K562 (cell line): ENCODE data around the gene NELL1. TPM values are rescaled to one million over a fixed set of nuclear protein-coding genes. Genes with fewer than 3 reads are reported as not detected.
A peak's percentile ranks its signal among the peaks of the same experiment; 100 is the strongest.

Experiments used
- ATAC-seq: fragments of 200-7000 bp; cut with Tn5 transposase; 3 replicates; pipeline ENCODE4 v1.9.1; 2020; ENCODE audit warnings: moderate library complexity
- BruUV-seq: library from RNA; stranded (reverse); fragments of 400-500 nt; replicated peaks from 2 replicates; lab custom pipeline; 2021; lab: Mats Ljungman, UMichigan
- CTCF ChIA-PET: fragments of 300-600 bp; formaldehyde crosslinking; extraction: SDS; loops from one replicate; lab custom pipeline; 2021; ENCODE audit warnings: low intra/inter-chr PET ratio; lab: Yijun Ruan, JAX
- POLR2A ChIA-PET: fragments of 300-600, 350-650 bp; sonication (Branson Sonifier 250); formaldehyde crosslinking; extraction: SDS; loops from one replicate; lab custom pipeline; 2021; ENCODE audit warnings: antibody characterized with exemption, inconsistent platforms; lab: Yijun Ruan, JAX
- DNase-seq, 4 experiments: peaks; one replicate each; pipeline versions ENCODE4 v3.0.0 to v3.0.0-alpha.2; 2011 to 2018; ENCODE audit warnings: low spot score in 3 of 4, mixed read lengths in 3 of 4; ENCODE audit errors: extremely low read depth in 1 of 4
- FAIRE-seq: peaks from 2 replicates; lab custom pipeline; 2011; peaks lifted over from hg19 to GRCh38; lab: Jason Lieb, UNC
- H2AFZ ChIP-seq: 2 replicates; pipeline ENCODE4 v1.6.0; 2011; ENCODE audit warnings: low read depth, low read length, control low read depth, inconsistent platforms
- H3K27ac ChIP-seq: fragments of 200-600 bp; 3 replicates; pipeline ENCODE4 v1.8.0; 2011; ENCODE audit warnings: low read depth, mild to moderate bottlenecking, control low read depth, inconsistent platforms, low read length, moderate library complexity, mixed read lengths; ENCODE audit errors: extremely low read depth
- H3K27me3 ChIP-seq, 2 experiments: fragments of 300-600 bp in 1 of 2; 2 replicates in 1 of 2; 3 replicates in 1 of 2; pipeline versions ENCODE4 v1.6.0 to v1.8.0; 2011; ENCODE audit warnings: inconsistent platforms in 2 of 2, low read length in 2 of 2, mild to moderate bottlenecking in 1 of 2, mixed read lengths in 1 of 2, moderate library complexity in 1 of 2; ENCODE audit not compliant: control insufficient read depth in 2 of 2, insufficient read depth in 2 of 2
- H3K36me3 ChIP-seq: fragments of 300-600 bp; 3 replicates; pipeline ENCODE4 v1.8.0; 2011; ENCODE audit warnings: mild to moderate bottlenecking, low read length, inconsistent platforms; ENCODE audit not compliant: control insufficient read depth, insufficient read depth
- H3K4me1 ChIP-seq, 2 experiments: fragments of 200-600 bp in 1 of 2; replicated peaks in 1 of 2; 2 replicates in 1 of 2; 3 replicates in 1 of 2; pipeline versions ENCODE4 v1.5.1 to v1.8.0; 2011; ENCODE audit warnings: inconsistent platforms in 2 of 2, low read length in 2 of 2, mild to moderate bottlenecking in 1 of 2, mixed read lengths in 1 of 2, moderate library complexity in 1 of 2; ENCODE audit not compliant: control insufficient read depth in 2 of 2, insufficient read depth in 2 of 2
- H3K4me2 ChIP-seq: 2 replicates; pipeline ENCODE4 v1.6.1; 2011; ENCODE audit warnings: low read length, control low read depth, inconsistent platforms, mixed read lengths; ENCODE audit not compliant: insufficient read depth
- H3K4me3 ChIP-seq: fragments of 200-600 bp; sonication (generic), shearing (Covaris generic); 2 replicates; pipeline ENCODE4 v1.5.1; 2016; ENCODE audit warnings: control low read depth, inconsistent platforms
- H3K79me2 ChIP-seq: fragments of 200-600 bp; 3 replicates; pipeline ENCODE4 v1.8.0; 2011; ENCODE audit warnings: low read length, inconsistent platforms; ENCODE audit not compliant: control insufficient read depth, insufficient read depth
- H3K9ac ChIP-seq, 2 experiments: 2 replicates each; pipeline versions ENCODE4 v1.6.0 to v1.6.1; 2011; ENCODE audit warnings: low read depth in 2 of 2, low read length in 2 of 2, control low read depth in 1 of 2, inconsistent platforms in 1 of 2, mild to moderate bottlenecking in 1 of 2, mixed read lengths in 1 of 2; ENCODE audit not compliant: insufficient read depth in 1 of 2
- H3K9me1 ChIP-seq: one replicate; pipeline ENCODE4 v1.6.0; 2011; ENCODE audit warnings: inconsistent platforms, mild to moderate bottlenecking, low read length, moderate library complexity; ENCODE audit not compliant: control insufficient read depth, insufficient read depth
- H3K9me3 ChIP-seq: replicated peaks from 2 replicates; pipeline ENCODE4 v1.5.1; 2011; ENCODE audit warnings: low read depth, low read length, inconsistent platforms; ENCODE audit not compliant: control insufficient read depth, insufficient read depth
- H4K20me1 ChIP-seq: replicated peaks from 2 replicates; pipeline ENCODE4 v1.6.1; 2011; ENCODE audit warnings: low read length, inconsistent platforms, mixed read lengths; ENCODE audit not compliant: control insufficient read depth, insufficient read depth
- CTCF ChIP-seq, 3 experiments: IDR thresholded peaks in 2 of 3; conservative IDR thresholded peaks in 1 of 3; 2 replicates each; pipeline ENCODE4 v1.5.1; 2011 to 2012; ENCODE audit warnings: low read length in 3 of 3, mild to moderate bottlenecking in 3 of 3, control low read depth in 2 of 3, improper control_type of control experiment in 1 of 3, inconsistent platforms in 1 of 3, low read depth in 1 of 3, mixed read lengths in 1 of 3, moderate library complexity in 1 of 3; ENCODE audit not compliant: insufficient read depth in 2 of 3
- GTF3C2 ChIP-seq: IDR thresholded peaks from 3 replicates; pipeline ENCODE4 v1.6.1; 2011; ENCODE audit warnings: borderline replicate concordance, mild to moderate bottlenecking, moderate library complexity; ENCODE audit not compliant: insufficient read length; ENCODE audit errors: extremely low read depth
- NFYB ChIP-seq: IDR thresholded peaks from 2 replicates; pipeline ENCODE4 v1.6.1; 2011; ENCODE audit warnings: mild to moderate bottlenecking, moderate library complexity; ENCODE audit not compliant: insufficient read length; ENCODE audit errors: extremely low read depth
- RAD21 ChIP-seq, 2 experiments: fragments of 250-450 bp in 1 of 2; fragments of 450-650 bp in 1 of 2; sonication (Bioruptor Pico) in 1 of 2; formaldehyde crosslinking in 1 of 2; IDR thresholded peaks in 1 of 2; conservative IDR thresholded peaks in 1 of 2; 2 replicates each; pipeline versions ENCODE4 v1.4.0 to v1.8.0; 2020 to 2022; ENCODE audit warnings: mild to moderate bottlenecking in 2 of 2, moderate library complexity in 1 of 2
- REST ChIP-seq, 2 experiments: fragments of 450-650 bp; formaldehyde crosslinking in 1 of 2; IDR thresholded peaks; 2 replicates each; pipeline versions ENCODE4 v1.4.0 to v1.6.1; 2014 to 2020; ENCODE audit warnings: mild to moderate bottlenecking in 2 of 2, borderline replicate concordance in 1 of 2, low read depth in 1 of 2
- ZNF79 ChIP-seq: fragments of 250-450 bp; sonication (Bioruptor Pico); IDR thresholded peaks from 2 replicates; pipeline ENCODE4 v1.4.0; 2020; ENCODE audit warnings: low read depth, mild to moderate bottlenecking, moderate library complexity
- WGBS: fragments of 100-300 bp; shearing (Covaris generic); methylation state at CpG from one replicate; pipeline ENCODE4 v1.1.6; 2016; ENCODE audit warnings: low coverage, mixed read lengths; ENCODE audit not compliant: insufficient coverage; ENCODE audit errors: missing lambda C conversion rate; 5-methylcytosine and 5-hydroxymethylcytosine counted together
- in situ Hi-C: fragments of 300-500 bp; cut with MboI; formaldehyde crosslinking; loops from 4 replicates; pipeline ENCODE4 v1.15.0; 2018; ENCODE audit warnings: inconsistent platforms, mixed read lengths
- intact Hi-C: fragments of 100-400 bp; cut with micrococcal nuclease; formaldehyde crosslinking; loops from 2 replicates; pipeline ENCODE4 v1.14.2; 2022
- polyA plus RNA-seq, 8 experiments: library from polyadenylated mRNA; depleted of rRNA in 4 of 8; stranded (reverse) in 5 of 8; unstranded in 3 of 8; fragments of >200 nt; fragmentation: Nextera tagmentation in 2 of 8; fragmentation: Illumina TruSeq in 1 of 8; extraction: Ambion mirVana in 2 of 8; extraction: Trizol in 1 of 8; gene quantifications; 2 replicates each; pipeline versions ENCODE4 v1.2.1 to v1.2.3, GENCODE V29; 2011 to 2014; ENCODE audit warnings: inconsistent platforms in 1 of 8, missing spikeins in 1 of 8
- total RNA-seq, 7 experiments: library from RNA; depleted of rRNA in 6 of 7; stranded (reverse); fragments of >200 nt in 6 of 7; fragmentation: Illumina TruSeq in 2 of 7; extraction: Trizol in 2 of 7; gene quantifications; 2 replicates each; pipeline versions ENCODE4 v1.2.1 to v1.2.3, GENCODE V29; 2011 to 2021; ENCODE audit warnings: low replicate concordance in 1 of 7

NELL1 gene
- total and polyA plus RNA-seq, 9 of the 15 experiments (the other 6 are each of a cell fraction or from before 2014, with no cell fraction given), result not detected

GRCh38 chr11:20634044-20634443 lies 35.3 kb upstream of the NELL1 start:
- Histone ChIP-seq H3K9me1 (no peaks in the 10 kb centered on the region), H3K4me1 (no peaks in the 10 kb centered on the region), H3K4me3 (no peak overlapping the region), H3K36me3 (no peaks in the 10 kb centered on the region), H3K27ac (no peak overlapping the region), H2AFZ (no peak overlapping the region), H3K79me2 (no peaks in the 10 kb centered on the region), H3K4me2 (no peak overlapping the region), H3K27me3 (no peaks in the 10 kb centered on the region), H3K9ac (no peak overlapping the region), H4K20me1 (no peaks in the 10 kb centered on the region), H3K9me3 (no peaks in the 10 kb centered on the region)
- ChIA-PET CTCF (interaction anchor here (0.7 to 1.1 kb wide), 2 partner anchors 504 to 728 kb away, joined by 3 to 4 read pairs; no protein-coding TSS in a partner anchor), POLR2A (no interaction called here)
- no TSS peak for BruUV-seq
- peak in 2 of 4 experiments; percentile 20 to 35 for DNase-seq
- in situ Hi-C loops, result loop anchor here (25.0 kb wide), 1 partner anchor 1678 kb away; no protein-coding TSS in a partner anchor
- ATAC-seq, result peak; percentile 87
- peak; percentile 65 for FAIRE-seq
- intact Hi-C loops, result loop anchor here (2.0 kb wide), 1 partner anchor 505 kb away; no protein-coding TSS in a partner anchor
- WGBS, result 0% methylated on average over 4 of the region's 5 CpGs
- TF ChIP-seq CTCF (IDR thresholded peaks at IDR 0.05 in 2 of 3, conservative IDR thresholded peaks at IDR 0.05 in 1 of 3; ENCODE audit: insufficient read depth in 2 of 3, low read depth in 1 of 3, low read length in 3 of 3) (peak; percentile 37 to 61 (median 47); a peak in 4 of 6 replicates), RAD21 (CRISPR knock-in tag; conservative IDR thresholded peaks at IDR 0.05 in 1 of 2, IDR thresholded peaks at IDR 0.05 in 1 of 2) (peak; percentile 48 to 58), ZNF79 (CRISPR knock-in tag) (no peak), NFYB (no peak), GTF3C2 (no peak), REST (IDR thresholded peaks at IDR 0.05; ENCODE audit: borderline replicate concordance) (0 out of 2 replicates have a peak, but pooled peaks have one; percentile 20), REST (CRISPR knock-in tag; IDR thresholded peaks at IDR 0.05; ENCODE audit: low read depth) (no peak)
